NCI-H2171 (cell line): ENCODE measurements around the gene ICE2.

Experiments used
- DNase-seq: peaks from one replicate; lab custom pipeline; 2025; lab: John Stamatoyannopoulos, UW

Gene ICE2

GRCh38 chr15:60493166-60493565, 14.2 kb upstream of the ICE2 start:
- no peak for DNase-seq

GRCh38 chr15:60486742-60487141, 7.8 kb upstream of the ICE2 start:
- DNase-seq, result no peak

GRCh38 chr15:60485365-60486055, 6.6 kb upstream of the ICE2 start:
- DNase-seq, result no peak

- DNase-seq, result no peak
These were observed 4.1 kb upstream of the ICE2 start for GRCh38 chr15:60483042-60483441.

GRCh38 chr15:60480888-60481287, 1.9 kb upstream of the ICE2 start:
- DNase-seq, result no peak

GRCh38 chr15:60480149-60480548, 1.2 kb upstream of the ICE2 start:
- no peak for DNase-seq

- DNase-seq, result no peak
These were observed 594 bp upstream of the ICE2 start for GRCh38 chr15:60479361-60480110.

- DNase-seq, result no peak
These were observed 901 bp downstream of the ICE2 start for GRCh38 chr15:60477916-60478565.

GRCh38 chr15:60477164-60477563, 1.8 kb downstream of the ICE2 start:
- DNase-seq, result no peak

GRCh38 chr15:60476713-60477112, 2.2 kb downstream of the ICE2 start:
- no peak for DNase-seq

- DNase-seq, result no peak
These were observed 5.8 kb downstream of the ICE2 start for GRCh38 chr15:60473135-60473534.

GRCh38 chr15:60471314-60471713, 7.6 kb downstream of the ICE2 start:
- DNase-seq, result peak; percentile 13

GRCh38 chr15:60469893-60470641, 8.9 kb downstream of the ICE2 start:
- DNase-seq, result no peak

GRCh38 chr15:60464836-60465630, 13.9 kb downstream of the ICE2 start:
- no peak for DNase-seq

GRCh38 chr15:60462027-60462426, 16.9 kb downstream of the ICE2 start:
- no peak for DNase-seq

- DNase-seq, result no peak
These were observed 18.0 kb downstream of the ICE2 start for GRCh38 chr15:60460931-60461330.

- DNase-seq, result no peak
These were observed 20.2 kb downstream of the ICE2 start for GRCh38 chr15:60458721-60459120.

- no peak for DNase-seq
These were observed 21.0 kb downstream of the ICE2 start for GRCh38 chr15:60457985-60458384.

- DNase-seq, result no peak
These were observed 24.1 kb downstream of the ICE2 start for GRCh38 chr15:60454824-60455223.

GRCh38 chr15:60448668-60449360, 30.1 kb downstream of the ICE2 start:
- no peak for DNase-seq
